Fibroblast of the aortic adventitia (primary cell): Measurements from ENCODE around the gene SHISA9. TPM values are rescaled to one million over a fixed set of nuclear protein-coding genes. Genes with fewer than 3 reads are reported as not detected.

Experiments
- DNase-seq: peaks from one replicate; pipeline ENCODE4 v3.0.0-alpha.2; 2010; ENCODE audit warnings: low read depth
- H3K4me3 ChIP-seq: 2 replicates; pipeline ENCODE4 v1.5.1; 2011; ENCODE audit warnings: low read depth, mild to moderate bottlenecking, control low read depth, low read length, moderate library complexity
- total RNA-seq: library from RNA; depleted of rRNA; stranded (reverse); fragments of >200 nt; gene quantifications from 2 replicates; pipeline ENCODE4 v1.2.3, GENCODE V29; 2012; ENCODE audit warnings: low replicate concordance
- TF ChIP-seq, protein P1 (sequence below): IDR thresholded peaks from 2 replicates; pipeline ENCODE4 v1.5.1; 2011; ENCODE audit warnings: mild to moderate bottlenecking, low read length, control low read depth, inconsistent platforms; ENCODE audit not compliant: insufficient read depth

Gene SHISA9
- total RNA-seq, 1 donor = not detected

- no peak overlapping the region for H3K4me3 ChIP-seq
- no peak for DNase-seq
- TF ChIP-seq, protein P1, sequence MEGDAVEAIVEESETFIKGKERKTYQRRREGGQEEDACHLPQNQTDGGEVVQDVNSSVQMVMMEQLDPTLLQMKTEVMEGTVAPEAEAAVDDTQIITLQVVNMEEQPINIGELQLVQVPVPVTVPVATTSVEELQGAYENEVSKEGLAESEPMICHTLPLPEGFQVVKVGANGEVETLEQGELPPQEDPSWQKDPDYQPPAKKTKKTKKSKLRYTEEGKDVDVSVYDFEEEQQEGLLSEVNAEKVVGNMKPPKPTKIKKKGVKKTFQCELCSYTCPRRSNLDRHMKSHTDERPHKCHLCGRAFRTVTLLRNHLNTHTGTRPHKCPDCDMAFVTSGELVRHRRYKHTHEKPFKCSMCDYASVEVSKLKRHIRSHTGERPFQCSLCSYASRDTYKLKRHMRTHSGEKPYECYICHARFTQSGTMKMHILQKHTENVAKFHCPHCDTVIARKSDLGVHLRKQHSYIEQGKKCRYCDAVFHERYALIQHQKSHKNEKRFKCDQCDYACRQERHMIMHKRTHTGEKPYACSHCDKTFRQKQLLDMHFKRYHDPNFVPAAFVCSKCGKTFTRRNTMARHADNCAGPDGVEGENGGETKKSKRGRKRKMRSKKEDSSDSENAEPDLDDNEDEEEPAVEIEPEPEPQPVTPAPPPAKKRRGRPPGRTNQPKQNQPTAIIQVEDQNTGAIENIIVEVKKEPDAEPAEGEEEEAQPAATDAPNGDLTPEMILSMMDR = no peak
Measured at GRCh38 chr16:12992066-12992465, 90.7 kb downstream of the SHISA9 start.

DNA sequence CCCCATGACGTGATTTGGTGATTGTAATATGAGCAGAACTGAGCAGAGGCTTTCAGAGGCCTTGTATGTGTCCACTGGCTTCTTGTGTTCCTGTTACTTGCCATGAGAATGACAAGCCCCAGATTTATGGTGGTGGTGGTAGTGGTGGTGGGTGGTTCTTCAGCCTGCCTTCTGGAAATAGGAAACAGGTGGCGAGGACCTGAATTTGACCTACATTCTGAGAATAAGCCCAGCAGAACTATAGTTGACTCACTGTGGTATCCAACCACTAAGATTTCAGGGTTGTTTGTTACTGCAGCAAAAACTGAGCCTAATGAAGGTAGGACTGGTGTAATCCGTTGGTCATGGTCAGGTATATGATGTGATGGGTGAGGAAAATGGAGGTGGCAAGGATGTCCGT lies 93.0 kb downstream of the SHISA9 start:
- TF ChIP-seq, protein P1 = no peak
- no peak overlapping the region for H3K4me3 ChIP-seq
- no peak for DNase-seq

DNA sequence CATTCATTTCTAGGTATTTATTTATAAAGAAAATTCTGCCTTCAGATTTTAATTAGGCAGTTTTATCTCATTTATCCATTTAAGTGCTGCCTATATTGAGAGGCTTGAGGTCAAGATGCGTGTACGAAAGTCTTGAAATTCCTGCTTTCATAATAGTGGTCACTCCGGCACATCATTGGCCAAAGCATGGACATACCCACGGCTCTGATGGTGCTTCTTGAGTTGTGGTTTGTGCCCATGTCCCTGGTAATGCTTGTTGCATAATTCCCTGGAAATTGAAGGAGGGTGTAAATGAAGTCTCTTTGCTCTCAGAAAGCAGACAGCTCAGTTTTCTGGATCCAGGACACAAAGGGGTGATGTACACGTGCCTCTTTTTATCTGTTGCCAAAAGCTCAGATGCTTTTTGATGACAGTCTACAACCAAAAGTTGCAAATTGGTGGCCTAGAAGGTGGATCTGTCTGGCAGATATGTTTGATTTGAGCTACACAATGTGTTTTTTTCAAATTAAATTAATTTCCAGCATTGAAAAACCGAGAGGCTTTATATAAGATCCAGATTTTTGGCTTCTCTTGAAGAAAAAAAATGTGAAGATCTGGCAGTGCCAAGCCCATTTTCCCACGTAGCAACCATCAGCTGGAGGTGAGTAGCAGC lies 94.4 kb downstream of the SHISA9 start:
- no peak overlapping the region for H3K4me3 ChIP-seq
- no peak for DNase-seq
- TF ChIP-seq, protein P1 = no peak

GRCh38 chr16:12998361-12999085 lies 97.1 kb downstream of the SHISA9 start:
- TF ChIP-seq, protein P1 = no peak
- no peak overlapping the region for H3K4me3 ChIP-seq
- DNase-seq = no peak

- H3K4me3 ChIP-seq = no peak overlapping the region
- TF ChIP-seq, protein P1 = no peak
- DNase-seq = no peak
Measured at GRCh38 chr16:12999368-12999767, 98.0 kb downstream of the SHISA9 start.

DNA sequence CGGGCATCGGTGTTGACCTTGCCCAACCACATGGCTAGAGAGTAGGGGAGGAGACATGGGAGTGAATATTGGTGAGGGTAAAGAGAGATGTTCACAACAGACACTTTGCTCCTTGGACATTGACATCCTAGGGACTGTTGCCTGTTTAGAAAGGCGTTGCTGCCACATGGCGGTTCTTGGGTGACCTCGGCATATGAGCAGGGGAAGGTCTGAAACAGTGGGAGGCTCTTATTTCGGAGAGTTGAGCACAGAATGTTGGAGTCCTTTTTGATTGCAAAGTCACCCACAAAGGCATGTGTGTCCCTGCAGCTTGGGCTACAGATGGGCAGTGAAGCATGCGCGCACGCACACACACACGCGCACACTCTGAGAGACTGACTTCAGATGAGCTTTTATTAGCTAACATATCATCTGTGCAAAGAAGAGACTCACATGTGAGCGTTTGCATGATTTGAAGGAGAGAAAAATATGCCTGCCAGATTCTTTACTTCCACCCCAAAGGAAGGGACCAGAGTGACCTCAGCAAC lies 104.4 kb downstream of the SHISA9 start:
- TF ChIP-seq, protein P1 = no peak
- H3K4me3 ChIP-seq = no peak overlapping the region
- no peak for DNase-seq
